Activated CD8-positive, alpha-beta memory T cell treated with anti-CD3 and anti-CD28 coated beads, Interleukin-2, amount 10 ng/mL, durations not matched to agents 7 days and 5 days (primary cell): ENCODE measurements around the gene KRTAP2-2. TPM values are rescaled to one million over a fixed set of nuclear protein-coding genes. Genes with fewer than 3 reads are reported as not detected.

ENCODE experiments used
- ATAC-seq: fragments of 150-1000 bp; cut with Tn5 transposase; one replicate; pipeline ENCODE4 v1.10.0; 2021; ENCODE audit warnings: moderate library complexity
- CTCF ChIA-PET: fragments of 350-600 bp; sonication (Branson Sonifier 250); formaldehyde crosslinking; loops from one replicate; lab custom pipeline; 2021; ENCODE audit warnings: antibody characterized with exemption; lab: Charles Lee
- DNase-seq: peaks from one replicate; pipeline ENCODE4 v3.0.0-alpha.2; 2020
- H3K27ac Mint-ChIP-seq: one replicate; pipeline ENCODE4 v1.8.0; 2021; ENCODE audit warnings: mild to moderate bottlenecking, mixed read lengths
- H3K27me3 Mint-ChIP-seq: one replicate; pipeline ENCODE4 v1.8.0; 2021; ENCODE audit warnings: mixed read lengths
- H3K36me3 Mint-ChIP-seq: one replicate; pipeline ENCODE4 v1.8.0; 2021; ENCODE audit warnings: mild to moderate bottlenecking, mixed read lengths
- H3K4me1 Mint-ChIP-seq: one replicate; pipeline ENCODE4 v1.8.0; 2021; ENCODE audit warnings: mixed read lengths
- H3K4me3 Mint-ChIP-seq: one replicate; pipeline ENCODE4 v1.8.0; 2021; ENCODE audit warnings: mild to moderate bottlenecking, moderate library complexity, mixed read lengths
- H3K9me3 Mint-ChIP-seq: one replicate; pipeline ENCODE4 v1.8.0; 2022; ENCODE audit warnings: low read depth, mixed read lengths
- total RNA-seq, 2 experiments: library from RNA; stranded (reverse); gene quantifications; one replicate each; pipeline ENCODE4 v1.2.3, GENCODE V29; 2021

Gene KRTAP2-2
- total RNA-seq, 2 experiments from 2014 or later = not detected

DNA sequence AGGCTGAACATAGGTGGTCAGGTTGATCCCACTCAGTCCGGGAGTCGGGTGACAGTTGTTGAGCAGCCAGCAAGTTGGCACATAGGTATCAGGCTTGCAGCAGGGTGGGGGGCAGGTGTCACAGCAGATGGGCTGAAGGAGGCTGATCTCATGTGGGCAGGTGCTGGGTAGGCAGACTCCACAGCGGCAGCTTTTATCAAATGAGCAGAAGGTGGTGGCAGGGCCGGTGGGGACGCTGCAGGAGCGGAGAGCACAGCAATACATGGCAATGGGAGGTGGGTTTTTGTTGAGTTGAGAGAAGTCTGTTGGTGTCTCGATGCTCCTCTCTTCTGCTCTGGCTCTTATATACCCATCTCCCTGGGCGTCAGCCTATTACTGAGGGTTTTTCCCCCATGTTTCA is 46.2 kb downstream of the KRTAP2-2 start, which contains the start of gene KRTAP3-1:
TSS of gene KRTAP3-1 (minus strand) at position 318 of the 400 bp plus-strand sequence. CDS start at position 264, 54 bp downstream.
- DNase-seq (no peak), ATAC-seq (no peak)
- H3K36me3 Mint-ChIP-seq = no peaks in the 10 kb centered on the region
- H3K27me3 Mint-ChIP-seq = peaks cover 24% of the 10 kb centered on the region
- no peak within 1 kb of the TSS for H3K4me3 Mint-ChIP-seq
- no peak within 1 kb of the TSS for H3K27ac Mint-ChIP-seq
- H3K4me1 Mint-ChIP-seq = no peaks in the 10 kb centered on the region
- no peaks in the 10 kb centered on the region for H3K9me3 Mint-ChIP-seq
- CTCF ChIA-PET = no interaction called here

Other genes with a start within 250 kb of the KRTAP2-2 start
- 10 to 100 TPM; 19.2 to 33.7 TPM for gene KRT10, start 232.6 kb downstream of the KRTAP2-2 start, total RNA-seq
- not detected for gene KRT12, start 188.0 kb downstream of the KRTAP2-2 start, total RNA-seq
- not detected for gene KRT20, start 170.0 kb downstream of the KRTAP2-2 start, total RNA-seq
- not detected for gene KRT23, start 117.6 kb downstream of the KRTAP2-2 start, total RNA-seq
- not detected for gene KRT39, start 88.3 kb downstream of the KRTAP2-2 start, total RNA-seq
- gene KRT40, start 70.9 kb downstream of the KRTAP2-2 start, total RNA-seq = not detected
- gene KRTAP3-3, start 61.1 kb downstream of the KRTAP2-2 start, total RNA-seq = not detected
- gene KRTAP3-2, start 55.3 kb downstream of the KRTAP2-2 start, total RNA-seq = not detected
- gene KRTAP3-1, start 46.1 kb downstream of the KRTAP2-2 start, total RNA-seq = not detected
- not detected for gene KRTAP1-5, start 28.0 kb downstream of the KRTAP2-2 start, total RNA-seq
- gene KRTAP1-4, start 25.0 kb downstream of the KRTAP2-2 start, total RNA-seq = not detected
- gene KRTAP1-3, start 20.4 kb downstream of the KRTAP2-2 start, total RNA-seq = not detected
- not detected for gene KRTAP1-1, start 13.8 kb downstream of the KRTAP2-2 start, total RNA-seq
- gene KRTAP2-1, start 7.9 kb downstream of the KRTAP2-2 start, total RNA-seq = not detected
- not detected for gene KRTAP2-3, start 4.9 kb upstream of the KRTAP2-2 start, total RNA-seq
- not detected for gene KRTAP2-4, start 10.6 kb upstream of the KRTAP2-2 start, total RNA-seq
- not detected for gene KRTAP4-7, start 28.9 kb upstream of the KRTAP2-2 start, total RNA-seq
- gene KRTAP4-8, start 42.9 kb upstream of the KRTAP2-2 start, total RNA-seq = not detected
- not detected for gene KRTAP4-16, start 47.0 kb upstream of the KRTAP2-2 start, total RNA-seq
- not detected for gene KRTAP4-9, start 50.2 kb upstream of the KRTAP2-2 start, total RNA-seq
- gene KRTAP4-11, start 63.1 kb upstream of the KRTAP2-2 start, total RNA-seq = not detected
- gene KRTAP4-12, start 69.0 kb upstream of the KRTAP2-2 start, total RNA-seq = not detected
- gene KRTAP4-6, start 85.3 kb upstream of the KRTAP2-2 start, total RNA-seq = not detected
- not detected for gene KRTAP4-5, start 94.6 kb upstream of the KRTAP2-2 start, total RNA-seq
- not detected for gene KRTAP4-4, start 105.5 kb upstream of the KRTAP2-2 start, total RNA-seq
- gene KRTAP4-3, start 113.0 kb upstream of the KRTAP2-2 start, total RNA-seq = not detected
- gene KRTAP4-2, start 123.0 kb upstream of the KRTAP2-2 start, total RNA-seq = not detected
- not detected for gene KRTAP4-1, start 129.7 kb upstream of the KRTAP2-2 start, total RNA-seq
- not detected for gene KRTAP9-1, start 134.7 kb upstream of the KRTAP2-2 start, total RNA-seq
- not detected for gene KRTAP9-2, start 171.4 kb upstream of the KRTAP2-2 start, total RNA-seq
- gene KRTAP9-3, start 177.2 kb upstream of the KRTAP2-2 start, total RNA-seq = not detected
- gene KRTAP9-8, start 182.8 kb upstream of the KRTAP2-2 start, total RNA-seq = not detected
- not detected for gene KRTAP9-4, start 194.5 kb upstream of the KRTAP2-2 start, total RNA-seq
- not detected for gene KRTAP9-9, start 200.2 kb upstream of the KRTAP2-2 start, total RNA-seq
- not detected for gene KRTAP9-6, start 210.1 kb upstream of the KRTAP2-2 start, total RNA-seq
- not detected for gene KRTAP9-7, start 220.5 kb upstream of the KRTAP2-2 start, total RNA-seq
- not detected for gene KRTAP29-1, start 247.6 kb upstream of the KRTAP2-2 start, total RNA-seq